Measurements from ENCODE around the gene SPACA5.
"Not testable (repeated sequence)": the region's sequence is repeated elsewhere in the genome, so short reads cannot be mapped to it uniquely, and the experiment has no call there.

SPACA5 gene

DNA sequence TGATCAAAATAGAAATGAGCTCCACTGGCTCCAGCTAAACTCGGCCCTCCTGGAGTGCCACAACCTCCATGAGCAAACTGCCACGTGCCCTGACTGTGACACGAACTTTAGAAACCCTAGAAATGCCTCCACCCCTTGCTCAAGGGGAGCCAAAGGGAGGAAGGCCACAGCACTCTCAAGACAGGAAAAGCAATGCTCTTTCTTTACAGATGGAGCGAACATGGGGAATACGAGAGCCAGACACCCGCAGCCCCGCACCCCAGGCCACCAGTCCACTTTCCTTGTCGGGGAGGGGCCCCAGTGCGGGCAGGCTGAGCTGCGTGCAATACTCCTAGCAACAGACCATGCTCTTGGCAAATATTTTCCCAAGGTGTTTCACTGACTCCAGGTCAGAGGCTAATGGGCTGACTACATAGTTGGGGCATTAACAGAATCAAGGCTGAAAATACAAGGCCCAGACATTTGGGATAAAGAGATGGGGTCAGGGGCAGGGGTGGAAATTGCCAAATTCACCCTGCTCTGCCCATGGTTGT is 23.9 kb downstream of the SPACA5 start:
- not testable (repeated sequence) for H3K9me3 Mint-ChIP-seq; DNase-seq (ENCODE audit: low spot score in 2 of 2); H3K4me1 Mint-ChIP-seq; H3K27me3 Mint-ChIP-seq; ATAC-seq (ENCODE audit: low read depth); H3K4me3 Mint-ChIP-seq; H3K36me3 Mint-ChIP-seq; H3K27ac Mint-ChIP-seq

DNA sequence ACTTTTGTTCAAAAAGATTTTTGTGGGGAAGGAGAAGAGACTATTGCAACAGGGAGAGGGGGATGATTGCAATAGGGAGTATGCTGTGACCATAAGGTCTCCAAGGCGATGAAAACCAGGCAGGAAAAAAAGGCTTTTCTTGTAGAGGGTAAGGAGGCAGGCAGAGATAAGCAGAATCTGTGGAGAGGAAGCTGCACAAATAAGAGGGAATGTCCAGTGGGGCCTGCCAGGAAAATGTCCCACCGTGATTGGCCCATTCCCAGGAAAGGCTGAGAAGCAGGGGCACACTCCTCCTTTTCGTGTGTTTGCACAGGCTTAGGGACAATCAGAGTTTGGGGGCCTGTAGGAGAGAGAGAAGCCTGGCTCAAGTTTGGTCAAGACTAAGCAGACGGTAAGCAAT is 29.1 kb downstream of the SPACA5 start:
- Mint-ChIP-seq H3K27me3 (no peaks in the 10 kb centered on the region), H3K4me3 (no peak overlapping the region), H3K27ac (no peak overlapping the region), H3K9me3 (no peaks in the 10 kb centered on the region), H3K36me3 (peaks cover 7% of the 10 kb centered on the region), H3K4me1 (no peaks in the 10 kb centered on the region)
- no peak for DNase-seq (ENCODE audit: low spot score in 2 of 2)
- no peak for ATAC-seq (ENCODE audit: low read depth)

DNA sequence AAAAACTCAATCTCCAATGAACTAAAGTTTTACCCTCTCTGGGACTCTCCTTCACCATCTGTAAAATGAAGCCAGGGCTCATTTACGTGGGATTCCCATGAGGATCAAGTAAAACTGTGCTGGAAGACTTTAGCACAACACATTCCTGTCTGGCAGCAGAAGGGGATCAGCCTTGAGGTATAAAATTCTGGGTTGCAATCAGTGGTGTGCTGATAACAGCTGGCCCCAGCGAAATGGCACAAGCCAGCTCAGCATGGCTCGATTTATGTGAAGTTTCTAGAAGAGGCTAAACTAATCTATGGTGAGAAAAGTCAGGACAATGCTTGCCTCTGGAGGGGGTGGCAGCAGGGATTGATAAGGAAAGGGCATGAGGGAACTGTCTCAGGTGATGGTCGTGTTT is 36.3 kb downstream of the SPACA5 start:
- Mint-ChIP-seq H3K4me3 (no peak overlapping the region), H3K27ac (no peak overlapping the region), H3K36me3 (peaks cover 12% of the 10 kb centered on the region), H3K4me1 (no peaks in the 10 kb centered on the region), H3K9me3 (no peaks in the 10 kb centered on the region), H3K27me3 (no peaks in the 10 kb centered on the region)
- DNase-seq (ENCODE audit: low spot score in 2 of 2) (no peak), ATAC-seq (ENCODE audit: low read depth) (no peak)

DNA sequence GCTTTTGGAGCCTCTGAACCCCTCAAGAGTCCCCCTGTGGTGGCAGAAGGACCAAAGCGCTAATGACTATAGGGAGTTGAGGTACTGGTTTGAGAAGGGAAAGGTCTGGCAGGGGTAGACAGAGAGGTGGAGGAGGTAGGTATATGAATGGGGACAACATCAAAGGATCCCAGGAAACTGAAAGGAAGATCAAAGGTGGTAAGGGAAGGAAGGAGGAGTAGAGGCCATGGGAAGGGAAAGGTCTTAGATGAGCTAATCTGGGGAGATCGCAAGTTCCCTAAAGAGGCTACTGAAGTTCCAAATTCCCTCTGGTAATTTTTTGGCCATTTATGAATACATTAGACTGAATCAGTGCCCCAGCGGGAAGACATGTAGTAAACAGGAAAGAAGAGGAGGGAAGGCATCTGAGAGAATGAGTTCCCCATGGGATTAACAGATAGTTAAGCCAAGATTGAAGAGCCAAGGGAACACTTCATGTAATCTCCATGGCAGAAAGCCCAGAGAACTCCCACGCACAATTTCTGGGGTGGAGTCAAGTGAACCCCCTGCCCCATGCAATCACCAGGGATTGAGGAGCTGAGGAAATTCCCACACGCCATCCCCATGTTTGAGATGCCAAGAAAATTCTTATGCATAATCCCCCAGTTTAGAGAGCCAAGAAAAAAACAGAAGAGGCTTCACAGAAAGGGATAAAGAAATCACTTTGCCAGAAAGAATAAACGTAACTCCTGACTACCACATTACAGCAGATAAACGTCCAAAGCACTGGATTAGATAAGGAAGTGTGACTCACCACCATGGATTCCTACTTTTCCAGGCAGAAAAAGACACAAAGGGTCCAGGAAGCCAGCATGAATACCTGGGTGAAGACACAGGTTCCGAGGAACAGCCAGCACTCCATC is 38.9 kb downstream of the SPACA5 start:
- no peak overlapping the region for H3K4me3 Mint-ChIP-seq
- H3K36me3 Mint-ChIP-seq: peaks cover 10% of the 10 kb centered on the region
- no peak overlapping the region for H3K27ac Mint-ChIP-seq
- no peaks in the 10 kb centered on the region for H3K9me3 Mint-ChIP-seq
- ATAC-seq (ENCODE audit: low read depth): no peak
- no peaks in the 10 kb centered on the region for H3K27me3 Mint-ChIP-seq
- DNase-seq (ENCODE audit: low spot score in 2 of 2): no peak
- H3K4me1 Mint-ChIP-seq: peaks cover 2% of the 10 kb centered on the region

DNA sequence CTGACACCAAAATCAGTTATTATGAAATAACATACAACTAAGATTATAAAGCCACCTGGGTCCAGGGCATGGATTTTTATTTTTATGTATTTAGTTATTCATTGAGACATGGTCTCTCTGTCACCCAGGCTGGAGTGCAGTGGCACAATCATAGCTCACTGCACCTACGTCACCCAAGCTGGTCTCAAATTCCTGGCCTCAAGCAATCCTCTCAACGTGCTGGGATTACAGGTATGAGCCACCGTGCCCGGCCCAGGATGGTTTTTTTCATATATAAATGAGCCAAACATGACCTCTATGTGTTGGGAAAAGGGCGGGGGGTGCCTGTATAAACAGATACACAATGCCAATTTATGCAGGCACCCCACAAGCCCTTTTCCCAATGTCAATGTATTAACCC is 40.1 kb downstream of the SPACA5 start:
- H3K27ac Mint-ChIP-seq: no peak overlapping the region
- no peaks in the 10 kb centered on the region for H3K27me3 Mint-ChIP-seq
- H3K36me3 Mint-ChIP-seq: peaks cover 10% of the 10 kb centered on the region
- peaks cover 2% of the 10 kb centered on the region for H3K4me1 Mint-ChIP-seq
- no peak for DNase-seq (ENCODE audit: low spot score in 2 of 2)
- ATAC-seq (ENCODE audit: low read depth): no peak
- H3K4me3 Mint-ChIP-seq: no peak overlapping the region
- H3K9me3 Mint-ChIP-seq: no peaks in the 10 kb centered on the region

DNA sequence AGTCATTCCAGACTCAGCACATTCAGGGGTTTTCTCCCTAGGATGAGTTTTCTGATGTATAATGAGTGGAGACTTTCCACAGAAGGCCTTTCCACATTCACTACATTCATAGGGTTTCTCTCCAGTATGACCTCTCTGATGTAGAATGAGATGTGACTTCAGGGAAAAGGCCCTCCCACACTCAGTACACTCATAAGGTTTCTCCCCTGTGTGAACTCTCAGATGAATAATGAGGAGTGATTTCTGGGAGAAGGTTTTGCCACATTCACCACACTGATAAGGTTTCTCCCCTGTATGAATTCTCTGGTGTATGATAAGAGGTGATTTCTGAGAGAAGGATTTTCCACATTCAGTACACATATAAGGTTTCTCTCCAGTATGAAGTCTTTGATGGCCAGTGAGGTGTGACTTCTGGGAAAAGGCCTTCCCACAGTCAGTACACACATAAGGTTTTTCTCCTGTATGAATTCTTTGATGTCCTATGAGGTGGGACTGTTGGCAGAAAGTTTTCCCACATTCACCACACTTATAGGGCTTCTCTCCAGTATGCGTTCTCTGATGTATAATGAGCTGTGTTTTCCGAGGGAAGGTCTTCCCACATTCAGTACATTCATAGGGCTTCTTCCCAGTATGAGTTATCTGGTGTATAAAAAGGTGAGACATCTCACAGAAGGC is 52.0 kb downstream of the SPACA5 start:
- H3K36me3 Mint-ChIP-seq: peaks cover 42% of the 10 kb centered on the region
- DNase-seq (ENCODE audit: low spot score in 2 of 2) (no peak), ATAC-seq (ENCODE audit: low read depth) (no peak)
- H3K27ac Mint-ChIP-seq: no peak overlapping the region
- no peaks in the 10 kb centered on the region for H3K27me3 Mint-ChIP-seq
- H3K4me3 Mint-ChIP-seq: no peak overlapping the region
- no peaks in the 10 kb centered on the region for H3K4me1 Mint-ChIP-seq
- peaks cover 3% of the 10 kb centered on the region for H3K9me3 Mint-ChIP-seq

DNA sequence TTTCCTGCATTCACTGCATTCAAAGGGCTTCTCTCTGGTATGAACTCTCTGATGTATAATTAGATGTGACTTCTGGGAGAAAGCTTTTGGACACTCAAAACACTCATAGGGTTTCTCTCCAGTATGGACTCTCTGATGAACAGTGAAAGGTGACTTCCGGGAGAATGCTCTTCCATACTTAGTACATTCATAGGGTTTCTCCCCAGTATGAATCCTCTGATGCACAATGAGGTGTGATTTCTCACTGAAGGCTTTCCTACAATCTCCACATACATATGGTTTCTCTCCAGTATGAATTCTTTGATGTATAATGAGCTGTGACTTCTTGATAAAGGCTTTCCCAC is 52.5 kb downstream of the SPACA5 start:
- Mint-ChIP-seq H3K27me3 (no peaks in the 10 kb centered on the region), H3K4me1 (no peaks in the 10 kb centered on the region), H3K9me3 (peaks cover 3% of the 10 kb centered on the region), H3K36me3 (peaks cover 42% of the 10 kb centered on the region), H3K27ac (no peak overlapping the region), H3K4me3 (no peak overlapping the region)
- ATAC-seq (ENCODE audit: low read depth) (no peak), DNase-seq (ENCODE audit: low spot score in 2 of 2) (no peak)
